Measurements from ENCODE around the gene PRSS36. TPM values are rescaled to one million over a fixed set of nuclear protein-coding genes. Genes with fewer than 3 reads are reported as not detected.

The PRSS36 gene
- polyA plus RNA-seq, 1 donor from 2014 or later: 2.0 TPM

- TF ChIP-seq REST (IDR thresholded peaks at IDR 0.05; ENCODE audit: borderline replicate concordance) (no peak), EP300 (conservative IDR thresholded peaks at IDR 0.05; ENCODE audit: poor library complexity, severe bottlenecking) (no peak), SMC3 (conservative IDR thresholded peaks at IDR 0.05; ENCODE audit: poor library complexity) (no peak), RAD21 (conservative IDR thresholded peaks at IDR 0.05) (no peak), POLR2AphosphoS5 (IDR thresholded peaks at IDR 0.05) (no peak), MXI1 (conservative IDR thresholded peaks at IDR 0.05; ENCODE audit: poor library complexity, severe bottlenecking) (no peak), TAF1 (IDR thresholded peaks at IDR 0.05; ENCODE audit: low read depth) (no peak), EZH2 (IDR thresholded peaks at IDR 0.05; ENCODE audit: borderline replicate concordance, insufficient read depth, low read length, poor library complexity, severe bottlenecking) (no peak), CTCF (IDR thresholded peaks at IDR 0.05; ENCODE audit: poor library complexity, severe bottlenecking) (no peak)
- Histone ChIP-seq H3K4me2 (ENCODE audit: low read length) (no peak overlapping the region), H3K4me3 (ENCODE audit: low read length) (no peak overlapping the region), H3F3A (ENCODE audit: insufficient read depth, low read length, poor library complexity, severe bottlenecking) (peaks cover 3% of the 10 kb centered on the region), H3K79me2 (replicated peaks; ENCODE audit: insufficient read depth, low read length) (peaks cover 8% of the 10 kb centered on the region), H3K9ac (ENCODE audit: low read length) (no peak overlapping the region), H3K36me3 (ENCODE audit: insufficient read depth, low read length) (no peaks in the 10 kb centered on the region), H3K27ac (ENCODE audit: low read length) (no peak overlapping the region), H3K27me3 (ENCODE audit: insufficient read depth, low read depth, low read length) (no peaks in the 10 kb centered on the region), H2AFZ (ENCODE audit: low read depth, low read length) (no peak overlapping the region), H4K20me1 (ENCODE audit: insufficient read depth) (no peaks in the 10 kb centered on the region), H3K9me2 (ENCODE audit: insufficient read depth, low read length) (no peaks in the 10 kb centered on the region), H3K9me3 (ENCODE audit: low read length) (no peaks in the 10 kb centered on the region)
These were observed 29.7 kb downstream of the PRSS36 start for GRCh38 chr16:31120129-31120528.

DNA sequence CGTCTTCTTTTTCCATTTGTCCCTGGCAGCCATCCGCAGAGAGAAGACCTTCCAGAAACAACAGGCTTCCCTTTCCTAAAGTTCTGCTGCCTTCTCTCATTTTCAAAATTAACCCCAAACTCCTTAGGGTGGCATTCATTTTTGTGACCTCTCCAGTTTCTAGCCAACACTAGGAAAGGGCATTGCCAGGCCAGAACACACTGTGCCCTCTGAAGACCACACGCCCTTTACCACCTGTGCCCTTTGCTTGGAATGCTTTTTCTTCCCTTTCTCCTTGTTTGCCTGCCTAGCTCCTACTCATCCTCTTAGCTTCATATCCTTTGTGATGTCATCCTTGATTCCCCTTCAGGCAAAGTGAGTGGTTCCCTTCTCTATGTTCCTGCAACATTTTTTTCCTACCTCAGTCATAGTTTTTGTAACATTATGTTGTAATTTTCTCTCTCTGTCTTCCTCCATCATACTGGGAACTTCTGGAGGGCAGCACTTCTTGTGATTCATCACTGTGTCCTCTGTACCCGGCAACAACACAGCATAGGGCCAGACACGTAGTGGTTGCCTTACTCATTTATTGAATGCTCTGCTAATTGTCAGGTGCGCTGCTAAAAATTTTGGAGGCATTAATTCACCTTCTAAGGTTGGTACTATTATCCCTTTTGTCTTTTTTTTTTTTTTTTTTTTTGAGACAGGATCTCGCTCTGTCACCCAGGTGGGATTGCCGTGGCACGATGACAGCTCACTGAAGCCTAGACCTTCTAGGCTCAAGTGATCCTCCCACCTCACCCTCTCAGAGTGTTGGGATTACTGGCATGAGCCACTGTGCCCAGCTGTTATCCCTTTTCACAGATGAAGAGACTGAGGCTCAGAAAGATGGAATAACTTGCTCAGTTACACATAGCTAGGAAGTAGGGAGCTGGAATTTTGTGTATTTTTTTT, 31.4 kb downstream of the PRSS36 start:
- H3K36me3 ChIP-seq (ENCODE audit: insufficient read depth, low read length): no peaks in the 10 kb centered on the region
- H4K20me1 ChIP-seq (ENCODE audit: insufficient read depth): no peaks in the 10 kb centered on the region
- peak overlapping the region; percentile 79 for H3K9ac ChIP-seq (ENCODE audit: low read length)
- H3K27me3 ChIP-seq (ENCODE audit: insufficient read depth, low read depth, low read length): no peaks in the 10 kb centered on the region
- H3K4me2 ChIP-seq (ENCODE audit: low read length): peak overlapping the region; percentile 94
- peak overlapping the region; percentile 89 for H3K27ac ChIP-seq (ENCODE audit: low read length)
- H3K79me2 ChIP-seq (replicated peaks; ENCODE audit: insufficient read depth, low read length): peaks cover 8% of the 10 kb centered on the region
- peaks cover 3% of the 10 kb centered on the region for H3F3A ChIP-seq (ENCODE audit: insufficient read depth, low read length, poor library complexity, severe bottlenecking)
- no peaks in the 10 kb centered on the region for H3K9me3 ChIP-seq (ENCODE audit: low read length)
- peak overlapping the region; percentile 53 for H2AFZ ChIP-seq (ENCODE audit: low read depth, low read length)
- H3K9me2 ChIP-seq (ENCODE audit: insufficient read depth, low read length): no peaks in the 10 kb centered on the region
- TF ChIP-seq REST (IDR thresholded peaks at IDR 0.05; ENCODE audit: borderline replicate concordance) (no peak), POLR2AphosphoS5 (IDR thresholded peaks at IDR 0.05) (no peak)
- H3K4me3 ChIP-seq (ENCODE audit: low read length): peak overlapping the region; percentile 68

All from neural cell (in vitro differentiated cells).